ENCODE data around the gene IRAG1. TPM values are rescaled to one million over a fixed set of nuclear protein-coding genes. Genes with fewer than 3 reads are reported as not detected.
"Not testable (repeated sequence)": the region's sequence is repeated elsewhere in the genome, so short reads cannot be mapped to it uniquely, and the experiment has no call there.

Gene IRAG1
- total RNA-seq, 1 experiment from 2014 or later: not detected

DNA sequence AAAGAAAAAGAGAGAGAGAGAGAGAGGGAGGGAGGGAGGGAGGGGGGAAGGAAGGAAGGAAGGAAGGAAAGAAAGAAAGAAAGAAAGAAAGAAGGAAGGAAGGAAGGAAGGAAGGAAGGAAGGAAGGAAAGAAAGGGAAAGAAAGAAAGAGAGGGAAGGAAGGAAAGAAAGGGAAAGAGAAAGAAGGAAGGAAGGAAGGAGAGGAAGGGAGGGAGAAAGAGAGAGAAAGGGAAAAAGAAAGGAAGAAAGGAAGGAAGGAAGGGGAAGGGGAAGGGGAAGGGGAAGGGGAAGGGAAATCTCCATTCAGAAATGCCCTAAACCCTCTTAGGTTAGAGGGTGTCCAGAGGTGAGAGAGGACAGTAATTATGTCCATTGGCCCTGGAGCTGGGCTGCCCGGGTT is 13.3 kb downstream of the IRAG1 start:
- H3K9me3 ChIP-seq, H3K4me3 ChIP-seq, H3K27me3 ChIP-seq, H3K36me3 ChIP-seq, DNase-seq: not testable (repeated sequence)

DNA sequence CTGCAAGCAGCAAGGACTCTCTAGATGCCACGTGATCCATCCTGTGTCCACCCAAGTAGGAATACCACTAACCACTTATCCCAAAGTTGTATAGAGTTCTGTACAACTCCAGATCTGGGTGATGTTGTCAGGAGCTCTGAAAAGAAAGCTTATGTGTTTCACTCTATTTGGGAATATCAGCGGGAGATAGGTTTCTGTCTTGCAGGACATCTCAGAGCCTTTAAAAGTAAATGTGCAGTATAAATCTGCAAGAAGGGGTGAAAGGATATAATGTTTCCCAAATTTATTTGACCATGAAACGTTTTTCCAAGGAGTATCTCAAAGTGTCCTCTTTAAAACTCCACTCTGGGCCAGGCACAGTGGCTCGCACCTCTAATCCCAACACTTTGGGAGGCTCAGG is 13.9 kb downstream of the IRAG1 start:
- no peaks in the 10 kb centered on the region for H3K27me3 ChIP-seq
- H3K36me3 ChIP-seq: no peaks in the 10 kb centered on the region
- no peak overlapping the region for H3K4me3 ChIP-seq
- H3K9me3 ChIP-seq: no peaks in the 10 kb centered on the region
- no peak for DNase-seq

DNA sequence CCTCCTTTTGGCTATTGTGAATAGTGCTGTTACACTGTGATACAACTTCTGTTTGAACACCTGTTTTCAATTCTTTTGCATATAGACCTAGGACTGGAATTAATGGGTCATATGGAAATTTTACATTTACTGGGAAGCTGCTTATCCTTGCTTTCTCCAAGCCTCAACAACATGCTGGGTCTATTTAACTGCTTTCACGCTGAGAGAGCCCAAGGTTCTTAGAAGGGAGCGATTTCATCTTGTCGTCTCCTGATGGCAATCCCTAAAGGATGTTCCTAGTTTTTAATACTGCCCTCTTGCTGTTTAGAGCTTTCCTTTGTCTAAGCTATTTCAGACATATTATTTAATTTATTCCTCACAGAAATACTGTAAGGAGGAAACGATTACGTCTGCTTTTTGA is 15.5 kb downstream of the IRAG1 start:
- Histone ChIP-seq H3K4me3 (no peak overlapping the region), H3K9me3 (no peaks in the 10 kb centered on the region), H3K36me3 (no peaks in the 10 kb centered on the region), H3K27me3 (no peaks in the 10 kb centered on the region)
- DNase-seq: no peak

DNA sequence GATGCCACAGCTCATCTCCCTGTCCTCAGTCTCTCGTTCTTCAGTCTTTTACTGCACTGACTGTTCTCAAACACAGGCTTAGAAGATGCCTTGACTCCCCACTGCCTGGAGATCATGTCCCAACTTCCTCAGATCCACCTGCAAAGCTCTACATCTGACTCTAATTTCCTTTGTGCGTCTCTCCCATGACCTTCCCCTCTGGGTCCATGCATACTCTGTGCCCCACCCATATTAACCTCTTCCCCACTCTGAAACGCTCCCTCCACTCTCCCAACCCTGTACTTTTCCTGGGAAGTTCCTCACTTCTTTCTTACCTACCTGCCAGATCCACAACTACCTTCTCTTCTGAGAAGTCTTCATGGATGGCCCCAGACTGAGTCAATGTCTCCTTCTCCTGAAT is 16.6 kb downstream of the IRAG1 start:
- Histone ChIP-seq H3K36me3 (no peaks in the 10 kb centered on the region), H3K9me3 (no peaks in the 10 kb centered on the region), H3K27me3 (no peaks in the 10 kb centered on the region), H3K4me3 (no peak overlapping the region)
- no peak for DNase-seq

DNA sequence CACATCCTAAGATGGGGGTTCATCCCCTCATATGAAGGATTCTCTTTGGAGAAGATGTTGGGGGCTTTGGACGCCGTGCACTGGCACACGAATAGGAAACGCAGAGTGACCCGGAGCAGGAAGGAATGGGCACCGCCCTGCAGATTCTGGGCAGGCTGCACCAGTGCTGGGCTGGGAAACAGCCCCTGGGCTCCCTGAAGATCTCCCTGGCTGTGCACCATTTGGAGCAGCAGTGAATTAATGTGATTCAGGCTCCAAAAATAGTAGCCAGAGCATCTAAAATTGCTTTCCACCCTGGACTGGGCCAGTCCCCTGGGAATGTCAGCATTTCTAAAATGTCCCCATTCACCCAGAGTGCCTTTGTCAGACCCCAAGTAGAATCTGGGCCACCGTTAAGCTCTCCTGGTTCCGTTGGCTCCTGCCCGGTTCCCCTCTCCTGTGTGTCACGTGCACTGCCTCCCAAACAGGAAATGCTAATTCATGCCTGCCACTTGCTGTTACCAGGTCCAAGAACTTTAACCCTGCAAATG is 18.6 kb downstream of the IRAG1 start:
- DNase-seq: peak; percentile 61
- no peaks in the 10 kb centered on the region for H3K9me3 ChIP-seq
- no peaks in the 10 kb centered on the region for H3K36me3 ChIP-seq
- 0 out of 2 replicates have a peak overlapping the region, but pooled peaks have one; percentile 8 for H3K4me3 ChIP-seq
- no peaks in the 10 kb centered on the region for H3K27me3 ChIP-seq

DNA sequence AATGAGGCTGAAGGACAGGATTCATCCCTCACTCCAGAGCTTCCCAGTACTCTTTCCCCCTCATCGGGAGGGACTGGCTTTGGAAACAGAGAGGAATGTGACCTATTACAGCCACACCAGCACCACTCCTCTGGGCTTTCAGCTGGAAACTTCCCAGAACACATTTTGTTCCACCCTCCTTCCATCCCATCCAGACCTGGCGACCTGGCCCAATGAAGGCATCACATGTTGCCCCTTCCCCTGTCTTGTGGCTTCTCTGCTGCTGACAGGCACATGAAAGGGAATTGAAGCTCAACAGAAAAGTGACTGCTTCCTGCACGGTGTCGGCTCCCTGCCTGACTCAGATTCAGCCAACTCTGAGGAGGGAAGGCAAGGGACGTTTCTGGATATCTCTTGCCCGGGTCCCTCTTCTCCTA is 19.1 kb downstream of the IRAG1 start:
- Histone ChIP-seq H3K36me3 (no peaks in the 10 kb centered on the region), H3K9me3 (no peaks in the 10 kb centered on the region), H3K27me3 (no peaks in the 10 kb centered on the region), H3K4me3 (0 out of 2 replicates have a peak overlapping the region, but pooled peaks have one; percentile 8)
- no peak for DNase-seq

DNA sequence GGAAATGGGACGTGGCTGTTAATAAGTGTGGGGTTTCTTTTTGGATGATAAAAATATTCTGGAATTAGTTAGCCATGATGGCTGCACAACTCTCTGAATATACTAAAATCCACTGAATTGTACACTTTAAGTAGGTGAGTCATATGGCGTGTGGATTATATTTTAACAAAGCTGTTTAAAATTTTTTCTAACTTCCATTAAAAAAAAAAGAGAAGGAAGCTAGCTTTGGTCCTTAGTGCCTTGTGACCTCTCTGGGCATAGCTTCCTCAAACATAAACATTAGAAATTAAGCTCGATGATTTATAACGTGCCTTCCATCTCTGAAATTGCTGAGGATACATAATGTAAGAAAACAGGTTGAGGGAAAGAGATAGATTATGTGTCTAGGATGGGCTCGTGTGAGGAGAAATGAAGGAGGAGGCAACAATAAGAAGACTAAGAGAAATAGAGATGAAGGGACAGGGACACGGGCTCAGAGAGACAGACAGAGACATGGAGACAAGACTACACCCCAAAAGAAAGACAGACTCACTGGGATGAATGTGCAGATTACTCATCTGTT is 20.0 kb downstream of the IRAG1 start:
- no peaks in the 10 kb centered on the region for H3K27me3 ChIP-seq
- DNase-seq: no peak
- H3K9me3 ChIP-seq: no peaks in the 10 kb centered on the region
- no peaks in the 10 kb centered on the region for H3K36me3 ChIP-seq
- H3K4me3 ChIP-seq: no peak overlapping the region

DNA sequence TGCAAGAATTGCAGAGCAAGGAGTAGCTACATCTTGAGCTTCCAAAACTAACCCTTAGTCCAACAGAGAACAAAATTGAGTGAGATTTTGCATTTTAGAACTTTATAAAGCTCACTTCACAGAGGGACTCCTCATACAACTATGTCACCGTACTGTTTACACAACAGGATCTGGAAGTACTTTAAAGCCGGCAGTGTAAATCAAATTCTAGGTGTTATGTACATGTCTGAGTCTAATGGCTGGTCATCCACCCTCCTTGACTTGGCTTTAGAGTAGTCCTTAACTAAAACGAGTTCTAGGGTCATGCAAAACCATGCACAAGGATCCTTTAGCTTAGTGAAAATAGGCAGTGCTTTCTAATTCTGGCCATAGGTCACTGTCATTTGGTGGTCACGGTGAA is 23.5 kb downstream of the IRAG1 start:
- DNase-seq: no peak
- H3K36me3 ChIP-seq: no peaks in the 10 kb centered on the region
- H3K4me3 ChIP-seq: no peak overlapping the region
- H3K9me3 ChIP-seq: no peaks in the 10 kb centered on the region
- H3K27me3 ChIP-seq: no peaks in the 10 kb centered on the region

DNA sequence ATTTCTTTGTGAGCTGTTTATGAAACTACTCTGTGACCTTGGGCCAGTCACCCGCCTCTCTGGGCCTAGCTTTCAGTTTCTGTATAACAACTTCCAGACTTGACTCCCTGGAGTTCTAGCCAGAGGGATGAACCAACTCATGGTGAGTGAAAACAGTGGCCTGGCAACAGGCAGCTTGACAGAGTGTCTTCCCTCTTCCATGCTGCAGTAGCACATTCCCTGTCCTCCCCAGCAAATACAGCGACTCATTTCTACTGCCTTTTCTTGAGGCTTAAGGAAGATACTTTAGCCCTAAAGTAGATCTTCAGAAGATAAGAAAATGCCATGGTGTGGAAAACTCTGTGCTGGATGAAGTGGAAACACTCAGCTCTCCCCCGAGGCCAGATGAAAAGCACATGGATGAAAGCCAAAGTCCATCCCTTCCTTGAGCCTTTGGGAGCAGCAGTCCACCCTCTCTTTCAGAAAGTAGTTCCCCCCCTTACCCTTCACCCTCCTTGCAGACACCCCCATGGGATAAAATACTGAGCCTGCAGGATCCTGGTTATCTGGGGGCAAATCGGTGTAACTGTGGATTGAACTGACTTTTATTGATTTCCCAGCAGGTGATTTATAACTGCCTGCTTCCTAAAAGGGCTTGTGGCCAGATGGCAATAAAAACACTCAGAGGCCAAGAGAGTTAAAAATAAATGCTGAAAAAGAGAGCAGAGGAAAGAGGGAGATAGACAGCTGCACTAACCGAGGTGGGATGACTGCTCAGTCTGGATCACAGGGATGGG is 24.1 kb downstream of the IRAG1 start:
- Histone ChIP-seq H3K9me3 (no peaks in the 10 kb centered on the region), H3K4me3 (no peak overlapping the region), H3K27me3 (no peaks in the 10 kb centered on the region), H3K36me3 (no peaks in the 10 kb centered on the region)
- peak; percentile 55 for DNase-seq

DNA sequence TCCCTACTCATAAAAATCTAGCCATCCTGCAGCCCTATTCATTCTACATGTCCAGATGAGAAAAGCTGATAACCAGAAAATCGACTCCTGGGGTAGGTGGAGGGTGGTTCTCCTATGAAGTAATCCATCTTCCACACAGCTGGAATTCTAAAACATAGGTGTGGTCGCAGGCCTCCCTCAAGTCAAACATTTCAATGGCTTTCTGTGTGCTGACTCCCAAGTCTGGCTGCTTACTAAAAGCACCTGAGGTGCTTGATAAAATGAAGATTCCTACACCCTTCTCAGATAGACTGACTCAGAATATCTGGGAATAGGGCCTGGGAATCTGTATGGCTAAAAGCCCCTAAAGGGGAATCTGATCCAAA is 26.1 kb downstream of the IRAG1 start:
- no peak for DNase-seq
- Histone ChIP-seq H3K27me3 (no peaks in the 10 kb centered on the region), H3K4me3 (no peak overlapping the region), H3K9me3 (no peaks in the 10 kb centered on the region), H3K36me3 (no peaks in the 10 kb centered on the region)

DNA sequence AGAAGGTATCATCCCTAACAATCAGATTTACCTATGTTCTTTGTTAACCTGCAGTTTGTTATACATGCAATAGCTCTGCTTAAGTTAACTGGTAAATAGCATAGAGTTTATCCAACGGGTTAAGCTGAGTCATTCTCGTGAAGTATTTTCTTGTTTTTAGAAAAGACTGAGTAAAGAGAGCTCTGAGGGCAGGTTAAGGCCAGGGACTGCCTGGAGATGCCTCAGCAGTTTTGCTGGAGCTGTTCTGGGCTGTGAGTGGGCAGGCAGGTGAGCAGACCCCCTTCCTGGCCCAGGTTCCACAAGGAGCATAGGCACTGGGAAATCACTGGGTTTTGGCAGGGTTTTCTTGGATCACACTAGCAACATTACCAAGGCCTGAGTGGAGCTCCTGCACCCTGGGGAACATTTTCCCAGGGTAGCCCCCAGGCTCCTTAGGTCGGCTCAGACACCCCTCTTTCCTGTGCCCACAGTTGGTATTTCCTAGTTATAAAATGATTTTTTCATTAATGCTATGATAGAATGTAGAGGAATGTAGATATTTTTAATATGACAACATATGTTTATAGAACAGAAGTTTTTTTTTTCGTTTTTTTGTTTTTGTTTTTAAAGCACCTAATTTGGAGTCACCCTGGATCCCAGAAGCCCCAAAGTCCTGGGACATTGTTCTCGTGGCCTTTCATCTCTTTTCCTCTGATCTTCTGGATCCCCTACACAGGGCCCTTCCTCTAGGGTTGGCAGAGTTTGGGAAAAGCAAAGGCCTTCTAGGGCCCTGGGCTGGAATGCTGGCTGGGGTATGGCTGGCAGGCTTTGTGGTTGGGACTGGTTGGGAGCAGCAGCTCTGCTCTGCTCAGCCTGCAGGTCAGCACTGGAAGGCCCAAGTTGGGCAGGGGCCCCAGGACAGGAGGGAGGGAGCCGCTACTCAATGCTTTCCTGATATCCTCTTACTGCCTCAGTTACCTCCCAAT is 26.7 kb downstream of the IRAG1 start:
- Histone ChIP-seq H3K4me3 (no peak overlapping the region), H3K36me3 (no peaks in the 10 kb centered on the region), H3K9me3 (no peaks in the 10 kb centered on the region), H3K27me3 (no peaks in the 10 kb centered on the region)
- DNase-seq: peak; percentile 53

DNA sequence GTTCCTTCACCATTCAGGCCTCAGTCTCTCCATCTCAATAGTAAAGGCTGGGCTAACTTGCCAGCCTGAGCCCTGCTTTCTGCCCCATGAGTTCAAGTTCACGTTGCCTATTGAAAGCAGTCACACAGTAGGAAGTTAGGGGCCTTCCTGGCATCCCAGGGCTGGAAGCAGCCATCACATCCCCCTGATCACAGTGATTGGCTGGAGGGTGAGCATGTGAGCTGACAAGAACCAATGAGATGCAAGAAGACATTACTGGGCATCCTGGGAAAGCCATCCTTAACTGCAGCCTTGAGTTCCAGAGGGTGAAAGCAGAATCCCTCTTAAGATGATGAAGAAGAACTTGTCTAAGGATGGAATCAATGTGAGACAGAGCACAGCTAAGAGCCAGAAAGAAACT is 29.1 kb downstream of the IRAG1 start:
- no peaks in the 10 kb centered on the region for H3K9me3 ChIP-seq
- H3K4me3 ChIP-seq: no peak overlapping the region

DNA sequence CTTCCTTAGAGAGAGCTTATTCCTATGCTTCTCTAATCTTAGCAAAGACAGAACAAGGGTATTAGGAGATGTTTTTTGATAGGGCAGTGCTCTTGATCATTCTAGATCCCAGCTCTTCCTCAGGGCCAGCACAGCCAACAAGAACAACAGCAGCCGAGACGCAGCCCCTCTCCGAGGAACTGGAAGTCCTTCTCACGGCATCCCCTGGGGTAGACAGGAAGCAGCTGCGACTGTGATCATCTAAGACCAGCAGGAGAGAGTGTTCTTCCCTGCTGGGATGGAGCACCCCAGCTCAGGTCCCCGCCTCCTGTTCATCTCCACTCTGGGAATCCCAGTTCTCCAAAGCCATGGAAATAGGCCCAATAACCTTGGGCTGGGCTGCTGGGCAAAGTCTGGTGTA is 29.6 kb downstream of the IRAG1 start:
- Histone ChIP-seq H3K9me3 (no peaks in the 10 kb centered on the region), H3K4me3 (no peak overlapping the region), H3K36me3 (no peaks in the 10 kb centered on the region), H3K27me3 (no peaks in the 10 kb centered on the region)
- no peak for DNase-seq

More for the DNA sequence above, 29.1 kb downstream of the IRAG1 start:
- no peak for DNase-seq
- no peaks in the 10 kb centered on the region for H3K27me3 ChIP-seq
- no peaks in the 10 kb centered on the region for H3K36me3 ChIP-seq

DNA sequence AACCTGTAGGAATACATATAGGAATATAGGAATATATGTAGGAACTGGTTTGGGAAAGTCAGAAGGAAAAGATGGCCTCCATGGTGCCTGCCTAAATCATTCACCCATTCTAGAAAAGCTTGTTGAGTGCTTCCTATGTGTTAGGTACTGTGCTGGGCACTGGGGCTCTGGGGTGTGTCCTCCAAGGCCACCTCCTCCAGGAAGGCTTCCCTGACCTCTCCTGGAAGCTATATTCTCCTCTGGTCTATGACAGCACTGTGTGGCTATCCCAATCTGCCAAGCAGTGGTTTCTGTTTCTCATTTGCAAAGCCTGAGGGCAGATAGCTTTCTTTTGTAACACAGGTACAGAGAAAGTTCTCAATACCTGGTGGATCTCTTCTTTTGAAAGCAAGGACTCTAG is 30.2 kb downstream of the IRAG1 start:
- no peaks in the 10 kb centered on the region for H3K27me3 ChIP-seq
- DNase-seq: no peak
- no peaks in the 10 kb centered on the region for H3K36me3 ChIP-seq
- H3K4me3 ChIP-seq: no peak overlapping the region
- no peaks in the 10 kb centered on the region for H3K9me3 ChIP-seq

DNA sequence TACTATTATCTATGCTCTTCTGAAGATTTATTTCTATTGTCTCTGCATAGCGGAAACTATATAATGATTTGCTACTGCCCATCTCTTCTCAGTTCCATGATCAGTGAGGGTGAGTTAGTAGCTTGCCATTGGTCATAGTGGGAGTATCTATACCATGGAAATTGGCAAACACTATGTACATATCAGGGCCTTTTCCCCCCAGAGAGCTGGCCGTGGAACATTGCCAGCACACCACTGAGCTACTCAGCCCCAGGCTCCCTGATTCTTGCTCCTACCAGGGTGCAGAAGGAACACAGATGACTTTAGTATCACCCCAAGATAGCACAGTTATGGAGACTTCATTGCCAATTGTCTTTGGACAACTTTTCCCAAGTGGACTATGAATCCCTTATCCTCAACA is 33.2 kb downstream of the IRAG1 start:
- no peaks in the 10 kb centered on the region for H3K27me3 ChIP-seq
- DNase-seq: no peak
- H3K9me3 ChIP-seq: no peaks in the 10 kb centered on the region
- H3K36me3 ChIP-seq: no peaks in the 10 kb centered on the region
- H3K4me3 ChIP-seq: no peak overlapping the region

DNA sequence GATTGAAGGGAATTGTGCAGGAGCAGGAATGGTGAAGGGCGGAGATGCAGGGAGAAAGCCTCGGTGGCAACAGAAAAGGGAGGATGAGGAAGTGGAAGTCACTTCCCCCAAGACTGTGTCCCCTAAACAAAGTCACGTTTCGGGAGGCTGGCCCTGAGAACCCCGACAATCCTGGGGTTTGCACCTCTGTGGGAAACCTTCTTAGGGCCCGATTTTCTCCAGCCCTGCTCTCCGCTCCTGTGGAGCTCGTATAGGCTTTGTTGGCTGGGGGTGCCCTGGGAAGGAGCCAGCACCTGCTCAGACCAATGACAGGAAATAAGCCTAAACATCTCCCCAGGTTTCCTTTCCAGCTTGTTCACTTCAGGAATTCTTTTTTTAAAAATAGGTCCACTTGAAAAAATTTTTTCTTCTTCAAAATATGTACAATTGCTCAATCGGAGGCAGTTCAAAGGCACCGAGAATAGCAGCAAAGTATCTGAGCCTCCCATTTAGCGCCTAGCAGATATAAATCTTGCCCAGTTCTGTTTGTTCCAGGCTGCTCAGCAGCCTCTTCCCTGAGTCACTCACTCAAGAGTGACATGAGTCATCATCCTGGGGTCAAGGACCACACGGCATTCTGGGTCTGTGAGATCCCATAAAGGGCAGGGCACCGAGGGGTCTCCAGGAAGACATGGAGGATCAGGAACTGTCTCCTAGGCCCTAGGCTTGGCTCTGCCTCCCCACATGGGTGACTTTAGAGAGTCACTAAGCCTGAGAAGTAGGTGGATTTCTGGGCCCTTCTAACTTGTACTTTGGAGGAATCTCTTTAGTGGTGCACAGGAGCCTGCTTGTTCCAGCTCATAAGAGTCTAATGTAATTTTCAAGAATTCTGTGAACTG is 34.0 kb downstream of the IRAG1 start:
- H3K36me3 ChIP-seq: no peaks in the 10 kb centered on the region
- DNase-seq: peak; percentile 74
- H3K9me3 ChIP-seq: no peaks in the 10 kb centered on the region
- H3K27me3 ChIP-seq: no peaks in the 10 kb centered on the region
- H3K4me3 ChIP-seq: no peak overlapping the region
